AG09319 (cell line): ENCODE measurements around the gene CTNND2.
A peak's percentile ranks its signal among the peaks of the same experiment; 100 is the strongest.

Experiments
- DNase-seq: peaks from one replicate; pipeline ENCODE4 v3.0.0-alpha.2; 2010; ENCODE audit warnings: low read depth; ENCODE audit errors: extremely low read depth
- CTCF ChIP-seq: IDR thresholded peaks from 2 replicates; pipeline ENCODE4 v1.5.1; 2011; ENCODE audit warnings: low read depth, mild to moderate bottlenecking, inconsistent platforms, low read length, moderate library complexity

CTNND2 gene

GRCh38 chr5:11222169-11222568 lies 682.1 kb downstream of the CTNND2 start:
- DNase-seq, result no peak
- no peak for TF ChIP-seq CTCF

GRCh38 chr5:11214864-11215644 lies 689.2 kb downstream of the CTNND2 start:
- TF ChIP-seq CTCF, result no peak
- DNase-seq, result no peak

- TF ChIP-seq CTCF, result no peak
- DNase-seq, result no peak
These were observed 691.5 kb downstream of the CTNND2 start for GRCh38 chr5:11212706-11213105.

GRCh38 chr5:11197726-11198125 lies 706.5 kb downstream of the CTNND2 start:
- TF ChIP-seq CTCF, result no peak
- no peak for DNase-seq

- no peak for DNase-seq
- no peak for TF ChIP-seq CTCF
These were observed 712.6 kb downstream of the CTNND2 start for GRCh38 chr5:11191673-11192072.

- TF ChIP-seq CTCF, result peak; percentile 67
- DNase-seq, result peak; percentile 10
These were observed 721.7 kb downstream of the CTNND2 start for GRCh38 chr5:11182441-11183080.

- DNase-seq, result no peak
- no peak for TF ChIP-seq CTCF
These were observed 722.3 kb downstream of the CTNND2 start for GRCh38 chr5:11181940-11182339.
